ENCODE results near the gene SHC4.

SHC4 gene

DNA sequence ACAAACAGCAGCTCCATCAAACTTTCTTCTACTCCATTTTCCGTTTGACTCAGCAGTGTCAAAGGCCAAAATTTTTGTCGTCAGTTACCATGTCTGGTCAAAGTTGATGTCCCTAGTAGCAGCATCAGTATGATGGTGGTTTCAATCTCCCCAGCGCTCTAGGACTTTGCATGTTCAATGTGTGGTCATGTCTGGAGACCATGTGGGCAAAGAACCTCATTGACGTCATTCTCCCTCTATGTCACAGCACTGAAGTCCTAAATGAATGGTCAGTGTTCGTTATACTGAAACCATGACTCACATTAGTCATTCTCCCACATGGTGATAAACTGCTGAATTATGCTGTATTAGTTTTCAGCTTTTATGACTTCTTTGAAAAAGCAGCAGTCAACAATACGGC is 23.2 kb downstream of the SHC4 start:
- Histone ChIP-seq H3K9ac (ENCODE audit: low read depth, low read length) (no peak overlapping the region), H3K4me3 (ENCODE audit: low read depth, low read length) (no peak overlapping the region), H3K36me3 (ENCODE audit: control insufficient read depth, insufficient read depth, low read length) (no peaks in the 10 kb centered on the region)

DNA sequence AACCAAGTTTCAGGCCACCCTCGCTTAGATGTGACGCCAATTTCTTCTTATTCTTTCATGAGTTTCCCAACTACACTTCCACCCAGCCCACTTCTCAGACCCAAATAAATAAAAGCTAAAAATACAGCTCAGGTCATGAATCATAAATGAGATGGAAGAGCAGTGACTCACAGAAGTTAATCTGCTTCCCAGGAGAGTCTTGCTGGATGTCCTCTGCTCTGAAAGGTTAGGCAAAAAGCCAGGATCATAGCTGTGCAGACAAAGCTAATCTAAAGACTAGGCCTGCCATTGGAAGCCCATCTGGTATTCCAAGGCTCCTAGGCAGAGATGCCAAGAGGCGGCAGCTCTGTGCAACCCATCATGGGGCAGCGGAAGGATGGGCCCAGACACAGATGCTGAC is 24.1 kb downstream of the SHC4 start:
- H3K27me3 ChIP-seq (ENCODE audit: control insufficient read depth, insufficient read depth, low read length) = no peaks in the 10 kb centered on the region
- H3K9ac ChIP-seq (ENCODE audit: low read depth, low read length) = no peak overlapping the region
- H3K4me1 ChIP-seq (ENCODE audit: control insufficient read depth, insufficient read depth, low read length) = no peaks in the 10 kb centered on the region
- H3K36me3 ChIP-seq (ENCODE audit: control insufficient read depth, insufficient read depth, low read length) = no peaks in the 10 kb centered on the region
- no peaks in the 10 kb centered on the region for H3K9me3 ChIP-seq (ENCODE audit: control insufficient read depth, insufficient read depth, low read length)
- H3K4me3 ChIP-seq (ENCODE audit: low read depth, low read length) = no peak overlapping the region

More for the DNA sequence above, 23.2 kb downstream of the SHC4 start:
- no peaks in the 10 kb centered on the region for H3K9me3 ChIP-seq (ENCODE audit: control insufficient read depth, insufficient read depth, low read length)
- H3K27me3 ChIP-seq (ENCODE audit: control insufficient read depth, insufficient read depth, low read length) = no peaks in the 10 kb centered on the region
- no peaks in the 10 kb centered on the region for H3K4me1 ChIP-seq (ENCODE audit: control insufficient read depth, insufficient read depth, low read length)

DNA sequence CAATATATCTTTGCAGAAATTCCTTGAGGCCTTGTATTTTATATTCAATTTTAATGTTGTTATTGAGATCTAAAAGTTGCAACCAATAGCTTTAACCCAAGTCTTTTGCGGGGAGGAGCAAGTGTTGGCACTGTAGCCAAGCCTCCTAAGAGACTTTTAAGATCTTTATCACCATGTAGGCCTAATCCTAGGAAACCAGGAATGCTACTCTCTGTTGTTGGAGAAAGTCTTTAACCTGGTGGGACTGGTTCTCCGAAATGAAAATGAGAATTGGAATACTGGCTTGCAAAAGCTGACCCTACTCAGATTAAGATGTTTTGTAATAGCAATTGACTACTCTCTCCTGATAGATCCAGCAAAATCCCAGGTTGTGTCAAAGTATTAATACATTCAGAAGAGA is 25.8 kb downstream of the SHC4 start:
- no peaks in the 10 kb centered on the region for H3K27me3 ChIP-seq (ENCODE audit: control insufficient read depth, insufficient read depth, low read length)
- no peak overlapping the region for H3K4me3 ChIP-seq (ENCODE audit: low read depth, low read length)
- H3K36me3 ChIP-seq (ENCODE audit: control insufficient read depth, insufficient read depth, low read length) = no peaks in the 10 kb centered on the region
- H3K9ac ChIP-seq (ENCODE audit: low read depth, low read length) = no peak overlapping the region
- H3K4me1 ChIP-seq (ENCODE audit: control insufficient read depth, insufficient read depth, low read length) = no peaks in the 10 kb centered on the region
- no peaks in the 10 kb centered on the region for H3K9me3 ChIP-seq (ENCODE audit: control insufficient read depth, insufficient read depth, low read length)

DNA sequence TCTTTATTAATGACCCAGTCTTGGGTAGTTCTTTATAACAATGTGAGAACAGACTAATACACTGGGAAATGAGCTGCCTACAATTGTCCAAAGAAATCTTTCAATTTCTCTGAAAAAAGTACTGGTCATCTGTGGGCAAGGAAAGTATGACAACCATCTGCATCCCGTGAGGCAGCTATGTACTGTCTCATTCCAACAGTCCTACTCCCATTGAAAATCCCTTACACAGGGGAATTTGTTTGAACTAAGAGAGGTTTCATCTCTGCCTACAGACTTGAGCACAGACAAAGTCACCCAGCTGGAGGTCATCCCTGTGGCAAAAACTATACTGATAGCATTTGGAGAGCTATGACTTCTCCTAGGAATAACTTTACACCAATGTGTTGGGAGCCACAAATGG is 27.1 kb downstream of the SHC4 start:
- Histone ChIP-seq H3K36me3 (ENCODE audit: control insufficient read depth, insufficient read depth, low read length) (no peaks in the 10 kb centered on the region), H3K4me3 (ENCODE audit: low read depth, low read length) (no peak overlapping the region), H3K4me1 (ENCODE audit: control insufficient read depth, insufficient read depth, low read length) (no peaks in the 10 kb centered on the region), H3K9ac (ENCODE audit: low read depth, low read length) (no peak overlapping the region), H3K9me3 (ENCODE audit: control insufficient read depth, insufficient read depth, low read length) (no peaks in the 10 kb centered on the region), H3K27me3 (ENCODE audit: control insufficient read depth, insufficient read depth, low read length) (no peaks in the 10 kb centered on the region)

DNA sequence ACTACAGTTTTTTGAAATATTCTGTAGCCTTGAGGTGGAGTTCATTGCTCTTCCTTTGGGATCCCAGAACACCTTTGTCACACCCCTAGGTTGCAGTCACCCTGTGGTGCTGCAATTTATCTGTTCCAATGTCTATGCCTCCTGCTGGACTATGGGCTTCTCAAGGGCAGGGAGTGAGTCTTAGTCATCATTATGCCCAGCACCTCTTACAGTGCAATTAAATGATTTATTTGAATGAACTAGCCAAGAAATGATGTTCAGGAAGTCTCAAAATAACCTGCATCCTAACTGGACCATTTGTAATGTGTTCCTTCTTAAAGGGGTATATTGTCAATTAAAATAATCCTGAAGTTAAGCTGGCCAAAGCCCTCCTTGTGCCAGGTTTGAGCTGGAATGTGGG is 28.5 kb downstream of the SHC4 start:
- H3K4me3 ChIP-seq (ENCODE audit: low read depth, low read length) = no peak overlapping the region
- no peaks in the 10 kb centered on the region for H3K9me3 ChIP-seq (ENCODE audit: control insufficient read depth, insufficient read depth, low read length)
- no peaks in the 10 kb centered on the region for H3K36me3 ChIP-seq (ENCODE audit: control insufficient read depth, insufficient read depth, low read length)
- no peaks in the 10 kb centered on the region for H3K27me3 ChIP-seq (ENCODE audit: control insufficient read depth, insufficient read depth, low read length)
- no peaks in the 10 kb centered on the region for H3K4me1 ChIP-seq (ENCODE audit: control insufficient read depth, insufficient read depth, low read length)
- no peak overlapping the region for H3K9ac ChIP-seq (ENCODE audit: low read depth, low read length)

DNA sequence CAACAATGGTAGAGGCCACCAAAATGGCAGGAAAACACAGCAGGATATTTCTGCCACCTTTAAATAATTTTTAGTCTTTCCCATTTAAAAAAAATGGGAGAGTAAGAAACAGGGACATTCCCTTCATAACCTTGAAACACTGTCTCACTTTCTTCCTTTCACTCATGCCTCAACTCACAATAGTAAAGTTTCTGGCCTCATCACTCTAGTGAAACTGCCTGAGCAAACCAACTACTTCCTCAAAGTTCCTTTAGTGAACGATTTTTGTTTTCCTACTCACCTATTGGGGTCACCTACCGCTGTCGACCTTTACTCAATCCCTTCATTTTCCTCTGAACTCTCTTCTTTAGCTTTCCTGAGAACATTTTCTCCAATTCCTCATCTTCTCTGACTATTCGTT is 33.0 kb downstream of the SHC4 start:
- no peaks in the 10 kb centered on the region for H3K4me1 ChIP-seq (ENCODE audit: control insufficient read depth, insufficient read depth, low read length)
- no peak overlapping the region for H3K9ac ChIP-seq (ENCODE audit: low read depth, low read length)
- no peaks in the 10 kb centered on the region for H3K27me3 ChIP-seq (ENCODE audit: control insufficient read depth, insufficient read depth, low read length)

DNA sequence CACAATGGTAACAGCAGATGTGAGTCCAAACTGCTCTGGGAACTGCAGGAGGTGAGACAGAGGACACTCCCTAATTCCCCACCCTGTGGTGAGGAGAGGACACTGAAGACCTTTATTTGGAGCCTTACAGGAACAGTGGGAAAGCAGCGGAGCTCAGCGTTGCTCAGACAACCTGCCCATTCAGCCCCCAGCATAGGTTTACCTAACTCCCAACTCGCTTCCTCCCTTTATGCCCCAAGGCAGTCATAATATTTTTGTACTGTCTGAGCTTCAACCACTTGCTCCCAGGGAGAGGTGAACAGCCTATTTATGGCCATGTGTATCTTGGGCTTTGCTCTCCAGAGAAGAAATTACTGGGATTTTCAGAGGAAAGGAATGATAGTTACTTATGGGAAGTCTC is 34.1 kb downstream of the SHC4 start:
- no peaks in the 10 kb centered on the region for H3K9me3 ChIP-seq (ENCODE audit: control insufficient read depth, insufficient read depth, low read length)

More for the DNA sequence above, 33.0 kb downstream of the SHC4 start:
- H3K4me3 ChIP-seq (ENCODE audit: low read depth, low read length) = no peak overlapping the region
- H3K9me3 ChIP-seq (ENCODE audit: control insufficient read depth, insufficient read depth, low read length) = no peaks in the 10 kb centered on the region
- no peaks in the 10 kb centered on the region for H3K36me3 ChIP-seq (ENCODE audit: control insufficient read depth, insufficient read depth, low read length)

DNA sequence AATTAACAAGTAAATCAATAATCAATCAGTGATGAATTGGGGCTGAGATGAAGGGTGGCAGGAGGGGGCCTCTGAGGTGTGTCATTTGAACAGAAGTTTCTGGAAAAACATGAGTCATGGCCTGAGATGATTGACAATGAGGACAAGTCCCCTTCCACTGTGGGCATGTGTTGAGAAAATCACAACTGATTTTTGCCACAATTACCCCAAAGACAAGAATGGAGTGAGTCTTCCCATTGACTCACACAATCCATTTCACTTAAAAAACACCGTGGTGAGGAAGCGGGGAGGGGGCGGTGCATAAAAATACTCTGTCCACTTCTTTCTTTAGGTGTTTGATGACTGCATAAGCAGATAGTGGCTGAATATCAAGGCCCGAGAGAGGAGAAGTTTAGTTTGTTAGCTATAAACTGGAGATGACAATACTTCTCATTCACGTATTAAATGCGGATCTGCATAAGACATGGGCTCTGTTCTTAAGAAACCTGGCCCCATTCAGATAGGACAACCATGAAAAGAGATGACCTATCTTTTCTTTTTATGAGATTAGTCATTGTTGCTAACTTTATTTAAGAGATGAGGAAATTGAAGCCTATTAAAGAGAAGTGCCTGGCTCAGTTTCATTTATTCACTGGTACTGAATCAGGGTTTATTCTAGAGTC is 34.7 kb downstream of the SHC4 start:
- Histone ChIP-seq H3K4me1 (ENCODE audit: control insufficient read depth, insufficient read depth, low read length) (no peaks in the 10 kb centered on the region), H3K9me3 (ENCODE audit: control insufficient read depth, insufficient read depth, low read length) (no peaks in the 10 kb centered on the region), H3K36me3 (ENCODE audit: control insufficient read depth, insufficient read depth, low read length) (no peaks in the 10 kb centered on the region), H3K27me3 (ENCODE audit: control insufficient read depth, insufficient read depth, low read length) (no peaks in the 10 kb centered on the region), H3K9ac (ENCODE audit: low read depth, low read length) (no peak overlapping the region), H3K4me3 (ENCODE audit: low read depth, low read length) (no peak overlapping the region)

More for the DNA sequence above, 34.1 kb downstream of the SHC4 start:
- Histone ChIP-seq H3K36me3 (ENCODE audit: control insufficient read depth, insufficient read depth, low read length) (no peaks in the 10 kb centered on the region), H3K4me3 (ENCODE audit: low read depth, low read length) (no peak overlapping the region), H3K4me1 (ENCODE audit: control insufficient read depth, insufficient read depth, low read length) (no peaks in the 10 kb centered on the region), H3K9ac (ENCODE audit: low read depth, low read length) (no peak overlapping the region), H3K27me3 (ENCODE audit: control insufficient read depth, insufficient read depth, low read length) (no peaks in the 10 kb centered on the region)

DNA sequence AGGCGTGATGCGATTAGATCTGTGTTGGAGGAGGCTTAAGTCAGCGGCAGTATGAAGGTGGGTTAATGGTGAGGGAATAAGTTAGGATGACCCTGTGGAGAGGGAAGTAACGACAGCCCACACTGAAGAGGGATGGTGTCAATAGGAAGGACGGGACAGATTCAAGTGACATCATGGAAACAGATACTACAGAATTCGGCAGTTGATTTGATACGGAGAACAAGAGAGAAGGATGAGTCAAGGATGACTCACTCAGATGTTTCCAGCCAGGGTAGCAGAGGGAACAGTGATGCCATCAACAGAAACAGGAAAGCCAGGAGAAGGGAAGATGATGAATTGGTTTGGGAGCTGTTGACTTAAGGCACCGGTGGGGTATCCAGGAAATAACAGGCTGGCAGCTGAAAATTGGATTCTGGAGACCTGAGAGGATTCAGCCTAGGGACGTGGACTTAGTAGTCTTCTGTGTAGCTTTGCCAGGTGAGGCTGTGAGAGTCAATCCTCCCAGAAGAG is 38.0 kb downstream of the SHC4 start:
- H3K36me3 ChIP-seq (ENCODE audit: control insufficient read depth, insufficient read depth, low read length) = no peaks in the 10 kb centered on the region
- no peaks in the 10 kb centered on the region for H3K9me3 ChIP-seq (ENCODE audit: control insufficient read depth, insufficient read depth, low read length)
- H3K4me3 ChIP-seq (ENCODE audit: low read depth, low read length) = no peak overlapping the region
- no peaks in the 10 kb centered on the region for H3K4me1 ChIP-seq (ENCODE audit: control insufficient read depth, insufficient read depth, low read length)
- no peaks in the 10 kb centered on the region for H3K27me3 ChIP-seq (ENCODE audit: control insufficient read depth, insufficient read depth, low read length)
- H3K9ac ChIP-seq (ENCODE audit: low read depth, low read length) = no peak overlapping the region

DNA sequence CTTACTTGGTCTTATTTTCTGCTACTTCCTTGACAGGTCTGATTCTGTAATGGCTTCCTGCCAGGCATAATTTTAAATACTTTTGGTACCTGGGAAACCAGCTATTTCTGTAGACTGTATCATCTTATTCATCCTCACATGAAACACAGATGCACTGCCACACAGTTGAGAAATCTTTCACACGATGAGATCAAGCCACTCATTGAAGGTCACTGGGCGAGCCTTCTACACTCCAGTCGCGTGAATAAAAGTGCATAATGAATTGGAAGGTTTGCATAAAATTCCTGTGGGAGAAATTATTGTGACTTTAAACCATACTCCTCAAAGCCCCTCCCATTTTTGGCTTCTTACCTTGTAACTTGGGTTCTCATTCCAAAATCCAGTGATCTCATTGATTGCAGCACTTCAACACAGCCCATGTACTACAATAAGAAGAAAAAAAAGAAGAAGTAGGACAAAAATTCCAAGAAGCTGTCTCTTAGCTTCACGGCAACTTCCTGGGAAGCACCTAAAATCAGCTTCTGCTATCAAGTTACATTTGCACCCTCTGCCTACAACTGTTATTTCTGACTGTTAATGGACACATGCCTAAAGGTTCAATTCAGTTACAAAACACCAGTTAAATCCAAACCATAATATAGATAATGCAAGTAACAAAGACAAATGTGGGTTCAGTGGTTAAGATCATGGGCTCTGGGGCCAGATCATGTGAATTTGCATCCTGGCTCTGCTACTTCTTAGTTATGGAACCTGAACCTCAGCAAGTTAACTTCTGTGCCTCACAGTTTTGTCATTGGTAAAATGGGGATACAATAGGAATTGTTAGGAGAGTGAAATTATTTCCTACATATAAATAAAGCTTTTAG is 39.0 kb downstream of the SHC4 start:
- H3K4me1 ChIP-seq (ENCODE audit: control insufficient read depth, insufficient read depth, low read length) = no peaks in the 10 kb centered on the region
- no peaks in the 10 kb centered on the region for H3K9me3 ChIP-seq (ENCODE audit: control insufficient read depth, insufficient read depth, low read length)
- no peaks in the 10 kb centered on the region for H3K36me3 ChIP-seq (ENCODE audit: control insufficient read depth, insufficient read depth, low read length)
- H3K9ac ChIP-seq (ENCODE audit: low read depth, low read length) = no peak overlapping the region
- H3K27me3 ChIP-seq (ENCODE audit: control insufficient read depth, insufficient read depth, low read length) = no peaks in the 10 kb centered on the region
- H3K4me3 ChIP-seq (ENCODE audit: low read depth, low read length) = no peak overlapping the region

DNA sequence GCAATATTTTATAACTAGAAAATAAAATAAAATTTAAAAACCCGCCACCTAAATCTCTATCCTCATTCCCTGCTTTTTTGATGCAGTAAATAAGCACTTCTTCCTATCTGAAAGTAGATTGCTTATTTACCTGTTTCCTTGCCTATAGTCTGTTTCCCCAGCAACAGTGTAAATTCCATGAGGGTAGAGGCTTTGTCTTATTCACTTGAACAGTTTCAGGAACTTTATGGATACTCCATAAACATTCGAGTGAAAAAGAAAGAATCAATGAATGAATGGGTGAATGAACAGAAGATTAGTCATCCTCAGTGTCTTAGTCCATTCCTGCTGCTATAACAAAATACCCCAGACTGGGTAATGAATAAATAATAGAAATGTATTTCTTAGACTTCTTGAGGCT is 41.7 kb downstream of the SHC4 start:
- no peaks in the 10 kb centered on the region for H3K27me3 ChIP-seq (ENCODE audit: control insufficient read depth, insufficient read depth, low read length)
- H3K9me3 ChIP-seq (ENCODE audit: control insufficient read depth, insufficient read depth, low read length) = no peaks in the 10 kb centered on the region
- no peak overlapping the region for H3K4me3 ChIP-seq (ENCODE audit: low read depth, low read length)
- no peaks in the 10 kb centered on the region for H3K4me1 ChIP-seq (ENCODE audit: control insufficient read depth, insufficient read depth, low read length)
- H3K36me3 ChIP-seq (ENCODE audit: control insufficient read depth, insufficient read depth, low read length) = no peaks in the 10 kb centered on the region
- no peak overlapping the region for H3K9ac ChIP-seq (ENCODE audit: low read depth, low read length)

DNA sequence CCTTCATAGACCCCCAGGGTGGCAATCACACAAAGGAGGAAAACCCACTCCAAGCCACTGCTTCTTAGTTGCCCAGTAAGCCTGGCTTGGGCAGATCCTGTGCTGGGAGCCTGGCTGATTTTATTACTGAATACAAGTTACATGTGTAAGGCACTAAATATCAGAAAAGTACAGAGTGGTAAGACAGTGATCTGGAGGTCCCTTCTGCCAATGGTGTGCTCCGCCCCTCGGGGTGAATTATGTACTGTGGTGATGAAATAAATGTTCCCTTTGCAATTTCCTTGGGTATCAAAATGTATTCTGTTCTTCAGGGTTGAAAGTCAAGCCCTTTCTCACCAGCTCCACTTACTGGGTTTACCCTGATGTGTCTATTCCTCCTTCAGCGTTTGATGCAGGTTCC is 47.0 kb downstream of the SHC4 start:
- Histone ChIP-seq H3K9me3 (ENCODE audit: control insufficient read depth, insufficient read depth, low read length) (no peaks in the 10 kb centered on the region), H3K9ac (ENCODE audit: low read depth, low read length) (no peak overlapping the region), H3K36me3 (ENCODE audit: control insufficient read depth, insufficient read depth, low read length) (no peaks in the 10 kb centered on the region), H3K4me3 (ENCODE audit: low read depth, low read length) (no peak overlapping the region), H3K4me1 (ENCODE audit: control insufficient read depth, insufficient read depth, low read length) (peaks cover 2% of the 10 kb centered on the region), H3K27me3 (ENCODE audit: control insufficient read depth, insufficient read depth, low read length) (no peaks in the 10 kb centered on the region)
